Measurements from ENCODE around the gene PTPRO.

PTPRO gene

GRCh38 chr12:15547063-15547462 lies 224.8 kb downstream of the PTPRO start:
- Histone ChIP-seq H3K27me3 (ENCODE audit: control insufficient read depth in 1 of 2, insufficient read depth in 2 of 2, low read length in 2 of 2) (no peaks in the 10 kb centered on the region), H3K9ac (ENCODE audit: low read length in 2 of 2) (no peak overlapping the region), H3K4me3 (ENCODE audit: low read length in 2 of 2) (no peak overlapping the region), H3K36me3 (ENCODE audit: control insufficient read depth in 2 of 2, insufficient read depth in 2 of 2, low read length in 2 of 2) (no peaks in the 10 kb centered on the region), H3K9me3 (ENCODE audit: control insufficient read depth in 2 of 2, low read length in 2 of 2) (no peaks in the 10 kb centered on the region), H3K4me1 (ENCODE audit: control insufficient read depth, insufficient read depth, low read length) (no peaks in the 10 kb centered on the region), H3K27ac (ENCODE audit: low read length) (no peak overlapping the region)

DNA sequence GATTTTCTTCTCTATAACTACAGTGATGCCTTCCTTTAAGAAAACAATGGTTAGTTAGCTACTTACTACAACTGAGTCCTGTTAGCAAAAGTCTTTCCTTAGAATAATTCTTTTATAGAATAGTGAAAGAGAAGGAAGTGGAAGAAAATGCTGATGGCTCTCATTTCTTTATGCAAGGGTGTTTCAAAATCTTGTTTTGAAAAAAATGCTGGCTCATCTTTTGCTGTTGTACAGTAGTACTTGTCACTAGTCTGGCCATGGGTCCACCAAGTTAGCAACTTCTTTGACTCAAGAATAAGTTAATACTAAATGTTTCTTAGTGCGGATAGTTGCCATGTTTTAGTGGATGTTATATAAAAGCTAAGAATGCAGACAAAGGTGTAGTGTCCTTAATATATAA lies 225.4 kb downstream of the PTPRO start:
- H3K9me3 ChIP-seq (ENCODE audit: control insufficient read depth in 2 of 2, low read length in 2 of 2) = no peaks in the 10 kb centered on the region
- H3K4me3 ChIP-seq (ENCODE audit: low read length in 2 of 2) = no peak overlapping the region
- H3K27ac ChIP-seq (ENCODE audit: low read length) = no peak overlapping the region

DNA sequence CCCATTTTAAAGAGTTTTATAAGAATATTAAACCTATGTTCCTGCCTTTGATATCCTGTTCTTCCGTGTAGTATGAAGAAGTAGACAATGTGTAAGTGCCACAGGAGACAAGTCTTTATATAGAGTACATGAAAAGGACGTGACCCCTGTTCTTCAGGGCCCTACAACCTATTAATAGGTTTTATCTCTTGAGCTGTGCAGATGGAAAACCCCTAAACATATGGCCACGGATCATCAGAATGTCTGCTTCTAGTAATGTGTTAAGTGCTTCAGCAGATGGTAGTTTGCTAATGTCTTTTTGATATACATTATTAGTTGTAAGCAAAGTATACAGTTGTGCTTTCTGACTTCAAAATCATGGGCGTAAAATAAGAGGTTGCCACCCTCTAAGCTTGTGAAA lies 228.5 kb downstream of the PTPRO start:
- no peaks in the 10 kb centered on the region for H3K27me3 ChIP-seq (ENCODE audit: control insufficient read depth in 1 of 2, insufficient read depth in 2 of 2, low read length in 2 of 2)

More for the DNA sequence above, 225.4 kb downstream of the PTPRO start:
- no peaks in the 10 kb centered on the region for H3K27me3 ChIP-seq (ENCODE audit: control insufficient read depth in 1 of 2, insufficient read depth in 2 of 2, low read length in 2 of 2)
- no peaks in the 10 kb centered on the region for H3K36me3 ChIP-seq (ENCODE audit: control insufficient read depth in 2 of 2, insufficient read depth in 2 of 2, low read length in 2 of 2)
- H3K9ac ChIP-seq (ENCODE audit: low read length in 2 of 2) = no peak overlapping the region
- no peaks in the 10 kb centered on the region for H3K4me1 ChIP-seq (ENCODE audit: control insufficient read depth, insufficient read depth, low read length)

DNA sequence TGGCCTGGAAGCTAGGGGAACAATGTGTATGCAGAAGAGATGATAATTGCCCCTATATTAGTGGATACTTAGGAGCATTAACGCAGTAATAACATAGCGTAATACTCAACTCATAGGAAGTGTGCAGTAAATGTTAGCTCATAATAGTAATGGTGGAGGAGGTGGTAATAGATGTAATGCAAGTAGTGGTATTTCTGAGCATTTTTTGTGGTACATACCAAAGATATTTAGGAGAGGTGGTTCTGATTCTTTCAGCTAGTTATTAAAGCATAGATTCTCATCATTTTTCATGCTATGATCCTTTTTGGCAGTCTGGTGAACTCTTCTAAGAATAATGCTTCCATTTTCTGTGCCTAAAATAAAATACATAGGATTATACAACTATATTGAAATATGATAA lies 233.1 kb downstream of the PTPRO start:
- Histone ChIP-seq H3K4me3 (ENCODE audit: low read length in 2 of 2) (no peak overlapping the region), H3K9ac (ENCODE audit: low read length in 2 of 2) (no peak overlapping the region), H3K9me3 (ENCODE audit: control insufficient read depth in 2 of 2, low read length in 2 of 2) (no peaks in the 10 kb centered on the region), H3K4me1 (ENCODE audit: control insufficient read depth, insufficient read depth, low read length) (no peaks in the 10 kb centered on the region), H3K36me3 (ENCODE audit: control insufficient read depth in 2 of 2, insufficient read depth in 2 of 2, low read length in 2 of 2) (no peaks in the 10 kb centered on the region), H3K27me3 (ENCODE audit: control insufficient read depth in 1 of 2, insufficient read depth in 2 of 2, low read length in 2 of 2) (no peaks in the 10 kb centered on the region), H3K27ac (ENCODE audit: low read length) (no peak overlapping the region)

More for the DNA sequence above, 228.5 kb downstream of the PTPRO start:
- Histone ChIP-seq H3K9ac (ENCODE audit: low read length in 2 of 2) (no peak overlapping the region), H3K36me3 (ENCODE audit: control insufficient read depth in 2 of 2, insufficient read depth in 2 of 2, low read length in 2 of 2) (no peaks in the 10 kb centered on the region), H3K27ac (ENCODE audit: low read length) (no peak overlapping the region), H3K9me3 (ENCODE audit: control insufficient read depth in 2 of 2, low read length in 2 of 2) (no peaks in the 10 kb centered on the region), H3K4me1 (ENCODE audit: control insufficient read depth, insufficient read depth, low read length) (no peaks in the 10 kb centered on the region), H3K4me3 (ENCODE audit: low read length in 2 of 2) (no peak overlapping the region)

DNA sequence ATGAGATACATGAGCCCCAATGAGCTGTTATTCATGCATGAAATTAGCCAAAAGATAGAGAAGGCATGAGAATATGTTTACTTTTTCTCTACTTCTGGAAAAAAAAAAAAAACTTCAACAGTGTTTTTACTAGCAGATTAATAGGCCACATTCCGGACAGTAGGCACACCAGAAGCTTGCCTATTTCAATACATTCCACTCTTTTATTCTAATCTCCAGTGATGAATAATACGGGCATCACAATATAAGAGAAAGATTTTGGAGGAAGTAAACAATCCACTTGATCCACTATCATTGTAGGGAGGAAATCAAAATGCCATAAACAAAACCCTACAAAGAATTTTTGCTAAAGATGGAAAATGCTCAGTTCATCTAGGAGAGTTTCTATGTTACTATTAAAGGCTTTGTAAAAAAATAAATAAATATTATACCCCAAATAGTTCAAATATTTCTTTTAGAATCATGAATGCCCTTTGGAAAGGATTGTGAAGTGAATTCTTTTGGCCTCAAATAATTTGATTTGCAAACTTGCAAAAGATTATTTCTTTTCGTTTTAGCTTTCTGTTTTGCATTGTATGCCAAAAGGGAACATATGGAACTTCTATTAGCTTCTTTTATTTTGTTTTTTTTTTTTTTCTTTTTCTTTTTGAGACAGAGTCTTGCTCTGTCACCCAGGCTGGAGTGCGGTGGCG lies 234.2 kb downstream of the PTPRO start:
- Histone ChIP-seq H3K4me3 (ENCODE audit: low read length in 2 of 2) (no peak overlapping the region), H3K9ac (ENCODE audit: low read length in 2 of 2) (no peak overlapping the region), H3K4me1 (ENCODE audit: control insufficient read depth, insufficient read depth, low read length) (no peaks in the 10 kb centered on the region), H3K9me3 (ENCODE audit: control insufficient read depth in 2 of 2, low read length in 2 of 2) (no peaks in the 10 kb centered on the region), H3K27me3 (ENCODE audit: control insufficient read depth in 1 of 2, insufficient read depth in 2 of 2, low read length in 2 of 2) (no peaks in the 10 kb centered on the region), H3K27ac (ENCODE audit: low read length) (no peak overlapping the region), H3K36me3 (ENCODE audit: control insufficient read depth in 2 of 2, insufficient read depth in 2 of 2, low read length in 2 of 2) (no peaks in the 10 kb centered on the region)

- H3K27me3 ChIP-seq (ENCODE audit: control insufficient read depth in 1 of 2, insufficient read depth in 2 of 2, low read length in 2 of 2) = no peaks in the 10 kb centered on the region
- no peaks in the 10 kb centered on the region for H3K36me3 ChIP-seq (ENCODE audit: control insufficient read depth in 2 of 2, insufficient read depth in 2 of 2, low read length in 2 of 2)
- H3K9me3 ChIP-seq (ENCODE audit: control insufficient read depth in 2 of 2, low read length in 2 of 2) = no peaks in the 10 kb centered on the region
- H3K27ac ChIP-seq (ENCODE audit: low read length) = no peak overlapping the region
- H3K4me3 ChIP-seq (ENCODE audit: low read length in 2 of 2) = no peak overlapping the region
- H3K4me1 ChIP-seq (ENCODE audit: control insufficient read depth, insufficient read depth, low read length) = no peaks in the 10 kb centered on the region
- no peak overlapping the region for H3K9ac ChIP-seq (ENCODE audit: low read length in 2 of 2)
These were observed 236.7 kb downstream of the PTPRO start for GRCh38 chr12:15558915-15559528.

GRCh38 chr12:15561396-15561795 lies 239.1 kb downstream of the PTPRO start:
- Histone ChIP-seq H3K4me1 (ENCODE audit: control insufficient read depth, insufficient read depth, low read length) (no peaks in the 10 kb centered on the region), H3K4me3 (ENCODE audit: low read length in 2 of 2) (no peak overlapping the region), H3K9ac (ENCODE audit: low read length in 2 of 2) (no peak overlapping the region), H3K27me3 (ENCODE audit: control insufficient read depth in 1 of 2, insufficient read depth in 2 of 2, low read length in 2 of 2) (no peaks in the 10 kb centered on the region), H3K36me3 (ENCODE audit: control insufficient read depth in 2 of 2, insufficient read depth in 2 of 2, low read length in 2 of 2) (no peaks in the 10 kb centered on the region), H3K9me3 (ENCODE audit: control insufficient read depth in 2 of 2, low read length in 2 of 2) (no peaks in the 10 kb centered on the region), H3K27ac (ENCODE audit: low read length) (no peak overlapping the region)

DNA sequence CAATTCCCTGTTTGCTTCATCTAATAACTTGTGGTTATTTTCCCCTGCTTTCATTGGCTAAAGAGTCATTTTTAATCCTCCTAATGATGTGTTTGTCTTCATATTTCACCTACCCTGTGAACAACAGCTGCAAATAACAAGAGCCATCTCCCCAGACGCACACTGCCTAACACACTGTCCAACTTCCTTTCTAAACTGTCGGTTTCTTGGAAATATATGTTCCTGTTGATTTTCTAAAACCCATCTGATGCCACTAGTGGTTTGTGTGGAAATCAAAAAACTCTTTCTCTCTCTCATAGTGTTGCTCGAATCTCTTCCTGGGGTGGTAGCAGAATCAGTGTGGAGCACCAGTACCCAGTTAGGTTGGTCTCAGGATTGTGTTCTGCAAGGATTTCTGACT lies 240.0 kb downstream of the PTPRO start:
- Histone ChIP-seq H3K9ac (ENCODE audit: low read length in 2 of 2) (no peak overlapping the region), H3K4me1 (ENCODE audit: control insufficient read depth, insufficient read depth, low read length) (no peaks in the 10 kb centered on the region), H3K27ac (ENCODE audit: low read length) (no peak overlapping the region), H3K27me3 (ENCODE audit: control insufficient read depth in 1 of 2, insufficient read depth in 2 of 2, low read length in 2 of 2) (no peaks in the 10 kb centered on the region), H3K4me3 (ENCODE audit: low read length in 2 of 2) (no peak overlapping the region), H3K36me3 (ENCODE audit: control insufficient read depth in 2 of 2, insufficient read depth in 2 of 2, low read length in 2 of 2) (no peaks in the 10 kb centered on the region), H3K9me3 (ENCODE audit: control insufficient read depth in 2 of 2, low read length in 2 of 2) (no peaks in the 10 kb centered on the region)

GRCh38 chr12:15563663-15564062 lies 241.4 kb downstream of the PTPRO start:
- Histone ChIP-seq H3K27me3 (ENCODE audit: control insufficient read depth in 1 of 2, insufficient read depth in 2 of 2, low read length in 2 of 2) (no peaks in the 10 kb centered on the region), H3K4me3 (ENCODE audit: low read length in 2 of 2) (peak overlapping the region; percentile 24 to 50), H3K36me3 (ENCODE audit: control insufficient read depth in 2 of 2, insufficient read depth in 2 of 2, low read length in 2 of 2) (no peaks in the 10 kb centered on the region), H3K9ac (ENCODE audit: low read length in 2 of 2) (peak overlapping the region in 1 of 2 donors; percentile 16), H3K4me1 (ENCODE audit: control insufficient read depth, insufficient read depth, low read length) (no peaks in the 10 kb centered on the region), H3K9me3 (ENCODE audit: control insufficient read depth in 2 of 2, low read length in 2 of 2) (no peaks in the 10 kb centered on the region), H3K27ac (ENCODE audit: low read length) (no peak overlapping the region)

DNA sequence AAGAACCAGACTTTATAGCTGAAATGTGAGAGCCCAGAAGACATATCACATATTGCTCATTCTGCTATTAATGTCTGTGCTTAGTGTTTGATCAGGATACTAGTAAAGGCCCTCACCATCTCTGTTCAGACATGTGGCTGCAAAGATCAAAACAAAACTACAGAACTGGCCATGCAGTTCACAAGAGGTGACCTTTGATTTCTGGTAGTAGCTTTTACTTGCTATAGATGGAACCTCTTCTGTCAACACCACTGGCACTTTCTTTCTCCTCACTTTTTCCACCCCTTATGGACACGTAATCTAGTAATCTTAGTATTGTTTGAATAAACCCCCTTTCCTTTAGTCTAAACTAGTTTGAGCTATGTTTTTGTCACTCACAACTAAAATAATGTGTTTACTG lies 252.0 kb downstream of the PTPRO start:
- H3K27me3 ChIP-seq (ENCODE audit: control insufficient read depth in 1 of 2, insufficient read depth in 2 of 2, low read length in 2 of 2) = no peaks in the 10 kb centered on the region
- no peaks in the 10 kb centered on the region for H3K36me3 ChIP-seq (ENCODE audit: control insufficient read depth in 2 of 2, insufficient read depth in 2 of 2, low read length in 2 of 2)
- H3K9me3 ChIP-seq (ENCODE audit: control insufficient read depth in 2 of 2, low read length in 2 of 2) = no peaks in the 10 kb centered on the region
- no peak overlapping the region for H3K4me3 ChIP-seq (ENCODE audit: low read length in 2 of 2)
- H3K4me1 ChIP-seq (ENCODE audit: control insufficient read depth, insufficient read depth, low read length) = peaks cover 4% of the 10 kb centered on the region
- H3K9ac ChIP-seq (ENCODE audit: low read length in 2 of 2) = no peak overlapping the region
- no peak overlapping the region for H3K27ac ChIP-seq (ENCODE audit: low read length)

Measured in stomach smooth muscle (tissue), 2 donors.